HG02759 (cell line): ENCODE data around the gene UHRF1.
"Not testable (repeated sequence)": the region's sequence is repeated elsewhere in the genome, so short reads cannot be mapped to it uniquely, and the experiment has no call there.

Experiments
- ATAC-seq: cut with Tn5 transposase; IDR thresholded peaks from one replicate; pipeline ENCODE4 v1.9.1; 2021; ENCODE audit warnings: mild to moderate bottlenecking, moderate library complexity; ENCODE audit not compliant: unreplicated experiment

The UHRF1 gene

GRCh38 chr19:4909156-4909896, at the start of gene UHRF1:
TSS of gene UHRF1 (plus strand) at chr19:4909501. CDS start at chr19:4910886, 1,385 bp downstream.
- peak; percentile 26 for ATAC-seq

GRCh38 chr19:4859697-4860096, 49.6 kb upstream of the UHRF1 start:
- ATAC-seq = no peak

GRCh38 chr19:4861147-4861546, 48.2 kb upstream of the UHRF1 start:
- no peak for ATAC-seq

- no peak for ATAC-seq
These were observed 42.5 kb upstream of the UHRF1 start for GRCh38 chr19:4866595-4867424.

GRCh38 chr19:4867534-4868285, 41.6 kb upstream of the UHRF1 start, which contains the start of gene PLIN3:
TSS of gene PLIN3 (minus strand) at chr19:4867667. CDS start at chr19:4861394, 6,273 bp downstream.
- peak; percentile 74 for ATAC-seq

GRCh38 chr19:4868286-4868834, 40.9 kb upstream of the UHRF1 start:
- ATAC-seq = no peak

- ATAC-seq = no peak
These were observed 39.1 kb upstream of the UHRF1 start for GRCh38 chr19:4870025-4870700.

GRCh38 chr19:4871711-4872110, 37.6 kb upstream of the UHRF1 start:
- no peak for ATAC-seq

- ATAC-seq = no peak
These were observed 35.4 kb upstream of the UHRF1 start for GRCh38 chr19:4873930-4874329.

- ATAC-seq = no peak
These were observed 31.4 kb upstream of the UHRF1 start for GRCh38 chr19:4877753-4878490.

- no peak for ATAC-seq
These were observed 30.8 kb upstream of the UHRF1 start for GRCh38 chr19:4878491-4878968.

- ATAC-seq = no peak
These were observed 30.3 kb upstream of the UHRF1 start for GRCh38 chr19:4879041-4879440.

- not testable (repeated sequence) for ATAC-seq
These were observed 26.4 kb upstream of the UHRF1 start for GRCh38 chr19:4882874-4883273.

- not testable (repeated sequence) for ATAC-seq
These were observed 24.3 kb upstream of the UHRF1 start for GRCh38 chr19:4884993-4885392.

- not testable (repeated sequence) for ATAC-seq
These were observed 21.5 kb upstream of the UHRF1 start for GRCh38 chr19:4887803-4888202.

GRCh38 chr19:4889034-4889815, 20.1 kb upstream of the UHRF1 start:
- no peak for ATAC-seq

- ATAC-seq = no peak
These were observed 18.2 kb upstream of the UHRF1 start for GRCh38 chr19:4891066-4891465.

- not testable (repeated sequence) for ATAC-seq
These were observed 16.3 kb upstream of the UHRF1 start for GRCh38 chr19:4892962-4893361.

GRCh38 chr19:4896372-4896771, 12.9 kb upstream of the UHRF1 start:
- no peak for ATAC-seq
